Measurements from ENCODE around the gene SLAIN1. TPM values are rescaled to one million over a fixed set of nuclear protein-coding genes. Genes with fewer than 3 reads are reported as not detected.

Gene SLAIN1
- total RNA-seq, 2 experiments from 2014 or later, result 41.2 to 42.5 TPM

GRCh38 chr13:77692746-77693448 is 4.6 kb upstream of the SLAIN1 start:
- H3K27me3 Mint-ChIP-seq, result no peaks in the 10 kb centered on the region
- no peaks in the 10 kb centered on the region for H3K9me3 Mint-ChIP-seq
- H3K27me3 ChIP-seq (ENCODE audit: control insufficient read depth in 1 of 2, insufficient read depth in 2 of 2, low read length in 2 of 2), result no peaks in the 10 kb centered on the region
- ChIA-PET CTCF (no interaction called here), POLR2A (no interaction called here)
- intact Hi-C loops (cut with DNase I, micrococcal nuclease), result loop anchor here in 1 of 2 experiments (10.0 kb wide), 2 partner anchors 962 to 1712 kb away; partner anchors contain the start of genes OBI1 and RBM26
- H3K9me3 ChIP-seq (ENCODE audit: control insufficient read depth in 1 of 2, insufficient read depth in 1 of 2, low read length in 2 of 2), result no peaks in the 10 kb centered on the region
- H3K27ac ChIP-seq (ENCODE audit: low read depth in 1 of 2, low read length in 2 of 2), result no peak overlapping the region
- peaks cover 11% of the 10 kb centered on the region for H3K4me1 ChIP-seq (ENCODE audit: insufficient read depth, low read length)
- H3K4me3 Mint-ChIP-seq, result no peak overlapping the region
- ATAC-seq (ENCODE audit: poor library complexity) (no peak), DNase-seq (no peak)
- peaks cover 20% of the 10 kb centered on the region for H3K4me1 Mint-ChIP-seq (ENCODE audit: low read depth)
- H3K4me3 ChIP-seq (ENCODE audit: low read length), result no peak overlapping the region
- TF ChIP-seq, protein P1, sequence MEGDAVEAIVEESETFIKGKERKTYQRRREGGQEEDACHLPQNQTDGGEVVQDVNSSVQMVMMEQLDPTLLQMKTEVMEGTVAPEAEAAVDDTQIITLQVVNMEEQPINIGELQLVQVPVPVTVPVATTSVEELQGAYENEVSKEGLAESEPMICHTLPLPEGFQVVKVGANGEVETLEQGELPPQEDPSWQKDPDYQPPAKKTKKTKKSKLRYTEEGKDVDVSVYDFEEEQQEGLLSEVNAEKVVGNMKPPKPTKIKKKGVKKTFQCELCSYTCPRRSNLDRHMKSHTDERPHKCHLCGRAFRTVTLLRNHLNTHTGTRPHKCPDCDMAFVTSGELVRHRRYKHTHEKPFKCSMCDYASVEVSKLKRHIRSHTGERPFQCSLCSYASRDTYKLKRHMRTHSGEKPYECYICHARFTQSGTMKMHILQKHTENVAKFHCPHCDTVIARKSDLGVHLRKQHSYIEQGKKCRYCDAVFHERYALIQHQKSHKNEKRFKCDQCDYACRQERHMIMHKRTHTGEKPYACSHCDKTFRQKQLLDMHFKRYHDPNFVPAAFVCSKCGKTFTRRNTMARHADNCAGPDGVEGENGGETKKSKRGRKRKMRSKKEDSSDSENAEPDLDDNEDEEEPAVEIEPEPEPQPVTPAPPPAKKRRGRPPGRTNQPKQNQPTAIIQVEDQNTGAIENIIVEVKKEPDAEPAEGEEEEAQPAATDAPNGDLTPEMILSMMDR (IDR thresholded peaks at IDR 0.05), result no peak
- no peak overlapping the region for H3K27ac Mint-ChIP-seq
- no peaks in the 10 kb centered on the region for H3K36me3 Mint-ChIP-seq (ENCODE audit: low read depth)
- no peaks in the 10 kb centered on the region for H3K36me3 ChIP-seq (ENCODE audit: insufficient read depth, low read length)

DNA sequence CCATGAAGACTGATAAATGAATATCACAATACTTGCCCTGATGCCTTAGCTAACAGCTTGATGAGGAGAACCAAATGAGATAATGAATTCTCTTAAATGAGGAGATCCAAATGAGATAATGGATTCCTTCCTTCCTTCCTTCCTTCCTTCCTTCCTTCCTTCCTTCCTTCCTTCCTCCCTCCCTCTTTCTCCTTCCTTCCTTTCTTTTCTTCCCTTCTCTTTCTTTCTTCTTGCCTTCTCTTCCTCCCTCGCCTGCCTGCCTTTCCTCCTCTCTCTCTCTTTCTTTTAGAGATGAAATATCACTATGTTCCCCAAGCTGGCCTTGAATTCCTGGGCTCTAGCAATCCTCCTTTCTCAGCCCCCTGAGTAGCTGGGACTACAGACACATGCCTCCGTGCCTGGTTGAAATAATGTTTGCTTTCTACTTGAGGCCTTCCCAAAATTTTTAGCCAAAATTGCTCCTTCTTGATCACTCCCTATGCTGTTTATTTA is 4.0 kb upstream of the SLAIN1 start:
- Mint-ChIP-seq H3K36me3 (ENCODE audit: low read depth) (no peaks in the 10 kb centered on the region), H3K27me3 (no peaks in the 10 kb centered on the region), H3K4me1 (ENCODE audit: low read depth) (peaks cover 20% of the 10 kb centered on the region), H3K9me3 (no peaks in the 10 kb centered on the region), H3K27ac (no peak overlapping the region), H3K4me3 (no peak overlapping the region)
- H3K4me1 ChIP-seq (ENCODE audit: insufficient read depth, low read length), result peaks cover 11% of the 10 kb centered on the region
- ChIA-PET POLR2A (no interaction called here), CTCF (no interaction called here)
- intact Hi-C loops (cut with DNase I, micrococcal nuclease), result loop anchor here in 1 of 2 experiments (10.0 kb wide), 2 partner anchors 961 to 1711 kb away; partner anchors contain the start of genes OBI1 and RBM26
- no peaks in the 10 kb centered on the region for H3K9me3 ChIP-seq (ENCODE audit: control insufficient read depth in 1 of 2, insufficient read depth in 1 of 2, low read length in 2 of 2)
- no peaks in the 10 kb centered on the region for H3K36me3 ChIP-seq (ENCODE audit: insufficient read depth, low read length)
- H3K4me3 ChIP-seq (ENCODE audit: low read length), result no peak overlapping the region
- TF ChIP-seq, protein P1 (IDR thresholded peaks at IDR 0.05), result no peak
- no peak overlapping the region for H3K27ac ChIP-seq (ENCODE audit: low read depth in 1 of 2, low read length in 2 of 2)
- no peaks in the 10 kb centered on the region for H3K27me3 ChIP-seq (ENCODE audit: control insufficient read depth in 1 of 2, insufficient read depth in 2 of 2, low read length in 2 of 2)
- no peak for ATAC-seq (ENCODE audit: poor library complexity)
- DNase-seq, result no peak

DNA sequence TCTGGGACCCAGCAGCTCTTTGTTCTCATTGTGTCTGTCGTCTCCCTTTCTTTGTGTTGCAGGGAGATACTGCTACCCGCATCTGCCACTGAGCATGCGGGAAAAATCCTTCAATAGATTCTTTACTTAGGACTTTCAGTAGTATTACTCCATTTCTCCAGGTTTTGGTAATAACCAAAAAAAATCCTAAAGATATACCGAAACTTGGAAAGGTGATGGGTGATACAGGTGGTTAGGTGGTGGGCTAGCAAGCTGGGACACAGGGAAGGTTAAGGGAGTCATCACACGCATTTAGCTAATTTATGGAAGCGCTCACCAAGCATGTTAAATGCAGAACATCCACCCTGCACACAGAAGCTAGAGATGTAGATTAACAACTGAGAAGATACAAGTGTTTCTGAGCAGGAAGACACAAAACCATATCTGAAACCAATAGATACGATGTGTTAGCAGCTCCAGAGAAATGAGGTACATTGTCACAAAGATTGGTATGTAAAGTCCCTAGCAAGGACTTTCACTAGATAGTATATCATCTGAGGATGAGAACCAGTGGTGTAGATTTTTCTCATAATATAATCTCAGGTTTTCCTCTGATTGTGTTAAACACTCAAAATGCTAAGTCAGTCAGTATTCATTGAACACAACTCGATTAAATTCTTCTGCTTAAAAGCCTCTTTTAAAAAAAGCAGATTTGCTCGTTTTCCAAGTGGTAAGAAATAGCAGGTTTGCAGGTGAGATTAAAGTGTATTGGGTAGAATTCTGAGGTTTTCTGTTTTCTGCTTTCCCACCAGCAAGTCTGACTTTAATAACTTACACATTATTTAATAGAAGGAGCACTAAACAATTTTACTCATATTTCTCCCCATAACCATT is 1.2 kb upstream of the SLAIN1 start:
- Histone ChIP-seq H3K27ac (ENCODE audit: low read depth in 1 of 2, low read length in 2 of 2) (peak overlapping the region; percentile 71 to 72), H3K36me3 (ENCODE audit: insufficient read depth, low read length) (no peaks in the 10 kb centered on the region), H3K9me3 (ENCODE audit: control insufficient read depth in 1 of 2, insufficient read depth in 1 of 2, low read length in 2 of 2) (no peaks in the 10 kb centered on the region), H3K4me1 (ENCODE audit: insufficient read depth, low read length) (peaks cover 15% of the 10 kb centered on the region), H3K4me3 (ENCODE audit: low read length) (peak overlapping the region; percentile 78), H3K27me3 (ENCODE audit: control insufficient read depth in 1 of 2, insufficient read depth in 2 of 2, low read length in 2 of 2) (no peaks in the 10 kb centered on the region)
- peak in 4 of 14 experiments; percentile 12 to 72 (median 60) for DNase-seq
- Mint-ChIP-seq H3K36me3 (ENCODE audit: low read depth) (peaks cover 5% of the 10 kb centered on the region), H3K27me3 (no peaks in the 10 kb centered on the region), H3K9me3 (no peaks in the 10 kb centered on the region), H3K4me1 (ENCODE audit: low read depth) (peaks cover 43% of the 10 kb centered on the region), H3K4me3 (peak overlapping the region; percentile 86), H3K27ac (peak overlapping the region; percentile 64)
- peak; percentile 4 for ATAC-seq (ENCODE audit: poor library complexity)
- POLR2A ChIA-PET, result interaction anchor here (0.8 to 2.6 kb wide), 8 partner anchors 16 to 810 kb away, joined by 3 to 53 read pairs (median 4); partner anchors contain the start of genes CLN5, FBXL3, KCTD12 and MYCBP2
- intact Hi-C loops (cut with DNase I, micrococcal nuclease), result loop anchor here (2.0 to 10.0 kb wide), 8 partner anchors 51 to 1709 kb away; partner anchors contain the start of genes FBXL3 (in 2 of the 2), CLN5 (in 1 of the 2), KCTD12 (in 1 of the 2) and MYCBP2 (in 1 of the 2)
- TF ChIP-seq, protein P1 (IDR thresholded peaks at IDR 0.05), result no peak
- CTCF ChIA-PET, result interaction anchor here (0.7 to 1.5 kb wide), 4 partner anchors 9 to 811 kb away, joined by 3 to 4 read pairs (median 4); no protein-coding TSS in a partner anchor

All from CD4-positive, alpha-beta T cell (primary cell).